Measurements from ENCODE around the gene PILRA.
"Not testable (repeated sequence)": the region's sequence is repeated elsewhere in the genome, so short reads cannot be mapped to it uniquely, and the experiment has no call there.

Gene PILRA

GRCh38 chr7:100373261-100373831, at the start of gene PILRA:
Gene PILRA (plus strand): TSS chr7:100373487. CDS start chr7:100373657, 170 bp downstream.
- no peak for DNase-seq

GRCh38 chr7:100324194-100324593, 49.1 kb upstream of the PILRA start:
- not testable (repeated sequence) for DNase-seq

DNA sequence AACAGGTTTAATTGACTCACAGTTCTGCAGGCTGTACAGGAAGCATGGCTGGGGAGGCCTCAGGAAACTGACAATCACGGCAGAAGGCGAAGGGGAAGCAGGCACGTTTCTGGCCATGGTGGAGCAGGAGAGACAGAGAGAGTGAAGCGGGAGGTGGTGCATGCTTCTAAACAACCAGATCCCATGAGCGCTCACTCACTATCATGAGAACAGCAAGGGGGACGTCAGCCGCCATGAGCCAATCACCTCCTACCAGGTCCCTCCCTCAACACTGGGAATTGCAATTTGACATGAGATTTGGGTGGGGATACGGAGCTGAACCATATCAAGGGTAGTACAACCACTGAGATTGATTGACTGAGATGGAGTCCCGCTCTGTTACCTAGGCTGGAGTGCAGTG, 47.6 kb upstream of the PILRA start:
- not testable (repeated sequence) for DNase-seq

GRCh38 chr7:100326914-100327313, 46.4 kb upstream of the PILRA start:
- DNase-seq, result not testable (repeated sequence)

DNA sequence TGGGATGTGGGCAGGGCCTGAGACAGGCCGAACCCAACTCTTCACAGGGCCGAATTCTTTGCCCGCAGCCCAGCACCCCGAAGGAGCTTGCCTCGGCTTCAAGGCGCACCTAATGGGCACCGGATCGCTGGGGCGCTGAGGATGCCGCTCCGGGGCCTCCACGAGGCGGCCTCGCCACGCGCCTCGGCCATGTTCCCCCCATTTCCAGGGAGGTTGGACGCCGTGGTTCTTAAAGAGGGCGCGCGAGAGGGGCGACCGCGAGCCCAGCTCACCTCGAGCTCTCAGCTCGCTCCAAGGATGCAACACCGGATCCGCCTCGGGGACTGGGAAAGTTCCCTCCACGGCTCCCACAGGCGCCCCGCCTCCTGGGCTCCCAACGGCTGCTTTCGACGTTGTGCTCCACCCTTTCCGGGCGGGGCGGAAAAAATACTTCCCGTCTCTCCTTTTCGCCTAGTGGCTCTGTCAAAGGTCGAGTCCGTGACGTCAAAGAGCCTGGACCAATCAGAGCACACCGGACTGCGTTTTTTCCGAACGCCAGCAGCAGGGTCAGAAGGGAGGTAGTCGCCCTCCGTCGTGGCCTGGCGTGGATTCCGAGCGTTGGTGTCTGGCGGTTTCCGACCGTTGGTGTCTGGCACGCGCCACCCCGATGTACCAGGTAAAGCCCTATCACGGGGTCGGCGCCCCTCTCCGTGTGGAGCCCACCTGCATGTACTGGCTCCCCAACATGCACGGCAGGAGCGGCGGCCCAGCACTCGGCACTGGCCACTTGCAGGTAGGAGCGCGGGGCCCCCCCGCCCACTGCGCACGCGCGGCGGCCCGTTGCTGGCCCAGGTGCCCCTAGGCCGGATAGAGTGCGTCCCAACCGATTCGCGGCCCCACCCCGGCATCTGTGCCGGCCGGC, 37.5 kb upstream of the PILRA start:
- DNase-seq, result peak; percentile 82

GRCh38 chr7:100338083-100338696, 35.1 kb upstream of the PILRA start:
- not testable (repeated sequence) for DNase-seq

DNA sequence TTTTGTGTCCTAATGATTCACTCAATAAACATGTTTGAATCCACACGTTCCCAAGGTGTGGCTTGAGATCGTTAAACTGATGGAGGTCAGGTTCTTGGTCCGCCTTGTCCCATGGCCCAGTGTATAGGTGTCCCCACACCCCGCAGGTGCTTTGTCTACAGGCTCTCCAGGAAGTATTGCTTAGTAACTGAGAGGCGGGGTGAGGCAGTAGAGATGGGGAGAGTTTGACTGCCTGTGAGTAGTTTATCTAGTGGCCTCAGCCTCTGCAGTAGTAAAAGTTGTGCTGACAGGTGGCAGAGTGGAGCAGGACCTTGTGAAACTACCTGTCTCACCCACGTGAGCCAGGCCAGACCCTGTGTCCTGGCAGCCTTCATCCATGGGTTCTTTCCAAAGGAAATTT, 32.0 kb upstream of the PILRA start:
- DNase-seq, result not testable (repeated sequence)

GRCh38 chr7:100342765-100343164, 30.5 kb upstream of the PILRA start:
- no peak for DNase-seq

- DNase-seq, result not testable (repeated sequence)
Observed at GRCh38 chr7:100344124-100344559, 29.1 kb upstream of the PILRA start.

- DNase-seq, result peak; percentile 65
Observed at GRCh38 chr7:100344560-100345287, 28.6 kb upstream of the PILRA start.

GRCh38 chr7:100345288-100345672, 28.0 kb upstream of the PILRA start:
- peak; percentile 34 for DNase-seq

DNA sequence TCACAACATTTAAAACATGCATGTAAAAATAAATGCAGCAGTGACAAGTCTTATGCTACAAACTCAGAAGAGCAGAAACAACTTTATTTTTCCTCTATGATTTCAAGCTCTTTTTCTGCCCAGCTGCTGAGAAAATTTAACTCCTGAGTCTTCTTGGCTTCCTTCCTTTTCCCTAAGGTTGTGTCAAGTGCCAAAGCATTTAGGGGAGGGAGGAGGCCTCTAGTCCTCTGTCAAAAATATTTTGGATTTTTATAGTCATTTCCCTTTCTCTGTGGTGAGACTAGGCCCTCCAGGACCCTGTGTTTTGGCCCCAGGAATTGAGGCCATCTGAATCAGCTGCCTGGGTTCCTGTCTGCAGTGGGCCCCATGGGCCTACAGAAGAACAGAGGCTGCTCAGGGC, 26.4 kb upstream of the PILRA start:
- no peak for DNase-seq

DNA sequence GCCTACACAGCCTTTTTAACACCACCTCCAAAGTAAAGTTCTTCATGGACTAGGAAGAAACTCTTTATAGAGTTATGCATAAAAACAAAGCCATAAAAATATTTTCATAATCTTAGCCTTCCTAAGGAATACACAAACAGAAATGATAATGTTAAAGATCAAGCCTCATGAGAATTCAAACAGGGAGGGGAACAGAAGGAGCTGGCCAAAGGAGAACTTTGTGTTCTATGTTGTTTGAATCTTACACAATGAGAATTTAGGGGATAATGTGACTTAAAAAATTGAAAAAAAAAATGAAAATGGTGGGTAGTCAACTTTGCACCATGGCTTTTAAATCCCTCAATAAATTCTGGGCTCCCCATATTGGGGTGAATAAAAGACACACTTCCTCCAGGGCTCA, 24.5 kb upstream of the PILRA start:
- DNase-seq, result no peak

- DNase-seq, result no peak
Observed at GRCh38 chr7:100349757-100350156, 23.5 kb upstream of the PILRA start.

GRCh38 chr7:100351657-100352058, 21.6 kb upstream of the PILRA start:
- no peak for DNase-seq

GRCh38 chr7:100352230-100352781, 21.0 kb upstream of the PILRA start:
- DNase-seq, result not testable (repeated sequence)

DNA sequence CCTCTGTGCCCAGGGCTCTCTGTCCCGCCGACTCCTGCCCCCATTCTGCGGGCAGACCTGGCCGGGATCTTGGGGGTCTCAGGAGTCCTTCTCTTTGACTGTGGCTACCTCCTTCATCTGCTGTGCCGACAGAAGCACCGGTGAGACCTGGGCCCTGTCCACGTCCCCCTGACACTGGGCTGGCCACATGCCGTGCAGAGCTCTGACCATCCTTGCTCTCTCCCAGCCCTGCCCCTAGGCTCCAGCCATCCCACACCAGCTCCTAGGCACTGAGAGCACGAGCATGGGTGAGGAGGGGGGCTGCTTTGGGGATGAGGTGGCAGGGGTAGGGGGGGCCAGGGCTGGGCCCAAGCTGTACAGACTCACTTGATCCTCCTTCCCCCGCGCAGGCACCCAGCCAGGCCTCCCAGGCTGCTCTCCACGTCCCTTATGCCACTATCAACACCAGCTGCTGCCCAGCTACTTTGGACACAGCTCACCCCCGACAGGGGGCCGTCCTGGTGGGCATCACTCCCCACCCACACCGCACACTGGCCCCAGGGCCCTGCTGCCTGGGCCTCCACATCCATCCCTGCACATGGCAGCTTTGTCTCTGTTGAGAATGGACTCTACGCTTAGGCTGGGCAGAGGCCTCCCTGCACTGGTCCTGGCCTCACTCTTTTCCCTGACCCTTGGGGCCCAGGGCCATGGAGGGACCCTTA, 20.2 kb upstream of the PILRA start:
- no peak for DNase-seq

DNA sequence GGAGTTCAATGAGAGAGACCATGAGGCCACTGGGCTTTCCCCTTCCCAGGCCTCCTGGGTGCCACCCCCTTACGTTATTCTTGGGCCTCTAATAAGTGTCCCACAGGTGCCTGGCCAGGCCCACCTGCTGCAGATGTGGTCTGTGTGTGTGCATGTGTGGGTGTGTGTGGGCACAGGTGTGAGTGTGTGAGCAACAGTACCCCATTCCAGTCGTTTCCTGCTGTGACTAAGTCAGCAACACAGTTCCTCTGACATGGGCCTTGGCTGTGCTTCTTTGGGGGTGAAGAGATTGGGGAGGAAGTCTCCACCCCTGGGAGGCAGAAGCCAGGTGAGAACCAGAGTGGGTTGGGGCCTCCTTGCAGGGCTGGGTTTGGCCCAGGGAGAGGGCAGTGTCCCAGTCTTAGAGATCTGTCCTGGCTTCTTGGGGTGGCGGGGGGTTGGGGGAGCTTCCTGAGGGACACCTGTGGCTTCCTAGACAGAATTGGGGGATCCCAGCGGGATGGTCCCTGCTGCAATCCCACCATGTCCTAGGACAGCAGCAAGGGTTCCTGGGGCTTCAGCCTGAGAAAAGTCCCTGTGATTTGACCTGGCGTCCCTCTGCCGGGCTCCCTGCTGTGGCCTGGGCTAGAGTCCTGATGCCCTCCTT, 19.5 kb upstream of the PILRA start:
- no peak for DNase-seq

- no peak for DNase-seq
Observed at GRCh38 chr7:100356416-100357068, 16.7 kb upstream of the PILRA start.

DNA sequence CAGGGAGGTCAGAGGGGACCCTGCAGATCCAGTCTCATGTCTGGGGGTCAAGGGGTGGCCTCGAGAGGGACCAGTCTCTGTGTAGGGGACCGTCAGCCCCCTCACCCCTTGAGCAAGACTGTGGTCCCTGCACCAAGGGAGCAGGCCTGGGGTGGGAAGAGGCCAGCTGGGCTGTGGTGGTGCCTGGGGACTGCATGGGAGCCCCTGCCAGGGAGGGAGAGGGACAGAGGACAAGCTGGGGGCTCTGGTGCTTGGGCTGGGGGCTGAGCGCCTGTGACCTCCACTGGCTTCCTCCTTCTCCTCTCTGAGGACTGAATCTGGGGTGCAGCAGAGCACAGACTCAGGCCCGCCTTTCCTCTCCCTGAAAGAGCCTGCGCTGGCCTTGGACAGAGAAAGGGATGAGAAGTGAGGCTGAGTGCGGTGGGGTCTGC, 16.1 kb upstream of the PILRA start:
- DNase-seq, result no peak

All from activated effector memory CD4-positive, alpha-beta T cell treated with Interleukin-2 at 50 U/mL for 16 hours (primary cell).